Measurements from ENCODE around the gene ERC2. TPM values are rescaled to one million over a fixed set of nuclear protein-coding genes. Genes with fewer than 3 reads are reported as not detected.

ERC2 gene
- total RNA-seq, 1 donor from 2014 or later, result 6.2 TPM

DNA sequence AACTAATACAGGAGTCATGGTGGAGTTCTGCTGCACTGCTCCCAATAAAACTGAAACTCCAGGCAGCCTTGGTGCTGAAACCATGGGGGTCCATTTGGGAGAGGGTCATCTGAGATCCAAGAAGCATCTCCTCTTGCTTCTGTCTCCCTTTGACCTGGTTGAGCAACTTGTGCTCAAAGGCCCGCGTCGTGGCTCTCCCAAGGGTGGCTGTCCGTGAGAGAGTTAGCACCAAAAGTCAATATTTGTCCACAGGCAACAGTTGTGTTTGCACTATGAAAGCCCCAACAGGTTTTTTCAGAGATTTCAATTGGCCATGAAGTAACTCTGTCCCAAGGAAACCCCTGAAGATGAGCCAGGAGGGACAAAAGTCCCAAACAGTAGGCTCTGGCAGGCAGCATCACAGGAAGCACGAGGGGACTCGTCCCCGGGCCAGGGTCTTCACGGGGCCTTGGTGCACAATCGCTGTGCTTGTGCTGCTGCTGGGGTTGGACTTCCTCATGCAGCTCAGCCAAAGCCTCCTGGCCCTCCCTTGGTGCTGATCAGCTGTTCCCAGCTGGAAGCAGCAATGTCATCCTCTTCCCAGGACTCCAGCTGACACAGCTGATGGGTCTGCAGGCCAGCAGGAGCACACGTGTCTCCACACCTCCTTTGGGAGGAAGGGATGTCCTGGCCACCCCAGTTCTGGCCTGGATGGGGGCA lies 941.8 kb downstream of the ERC2 start:
- DNase-seq (ENCODE audit: low read depth), result no peak

DNA sequence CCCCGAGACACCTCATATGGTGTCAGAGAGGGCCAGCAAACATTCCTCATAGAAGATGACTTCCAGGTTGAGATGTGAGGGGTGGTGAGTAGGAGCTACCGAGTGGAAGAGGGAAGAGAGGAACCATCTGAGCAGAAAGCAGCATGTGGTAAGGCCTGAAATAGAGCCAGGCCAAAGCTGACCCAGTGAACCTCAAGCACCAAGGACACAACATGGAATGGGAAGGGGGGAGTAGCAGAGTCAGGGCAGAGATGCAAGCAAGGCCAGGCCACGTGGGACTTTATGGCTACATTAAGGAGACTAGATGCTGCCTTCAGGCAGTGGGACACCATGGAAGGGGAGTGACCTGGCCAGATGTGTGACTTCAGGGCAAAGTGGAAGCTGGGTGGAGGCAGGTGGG lies 942.8 kb downstream of the ERC2 start:
- no peak for DNase-seq (ENCODE audit: low read depth)

DNA sequence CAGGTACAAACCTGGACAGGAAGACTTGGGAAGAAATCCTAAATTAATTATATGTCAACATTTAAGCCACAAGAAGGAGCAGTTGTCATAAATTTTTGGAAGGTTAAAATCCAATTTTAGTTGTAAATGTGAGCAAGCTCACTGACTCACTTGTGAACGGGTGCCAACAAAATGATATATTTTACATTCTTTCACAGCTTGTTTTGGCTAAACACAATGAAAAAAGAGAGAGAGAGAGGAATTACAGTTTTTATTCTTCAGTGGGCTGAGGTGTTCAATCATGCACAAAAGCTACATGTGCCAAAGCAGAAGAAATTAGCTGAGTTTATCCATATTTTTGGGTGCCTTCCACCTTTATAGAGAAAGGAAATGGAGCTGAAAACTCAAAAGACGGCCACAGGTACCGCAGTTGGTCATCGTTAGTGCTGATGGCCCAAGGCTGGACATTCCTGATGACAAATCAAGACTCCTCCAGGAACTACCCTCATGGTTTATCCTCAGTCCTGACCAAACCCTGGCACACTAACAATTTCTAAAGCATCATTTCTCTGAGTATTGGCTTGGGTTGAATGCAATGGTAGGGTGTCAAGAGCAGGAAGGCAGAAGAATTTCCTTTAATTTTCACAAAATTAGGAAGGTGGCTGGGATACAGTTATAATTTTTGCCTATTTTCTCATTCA lies 943.6 kb downstream of the ERC2 start:
- peak; percentile 53 for DNase-seq (ENCODE audit: low read depth)

DNA sequence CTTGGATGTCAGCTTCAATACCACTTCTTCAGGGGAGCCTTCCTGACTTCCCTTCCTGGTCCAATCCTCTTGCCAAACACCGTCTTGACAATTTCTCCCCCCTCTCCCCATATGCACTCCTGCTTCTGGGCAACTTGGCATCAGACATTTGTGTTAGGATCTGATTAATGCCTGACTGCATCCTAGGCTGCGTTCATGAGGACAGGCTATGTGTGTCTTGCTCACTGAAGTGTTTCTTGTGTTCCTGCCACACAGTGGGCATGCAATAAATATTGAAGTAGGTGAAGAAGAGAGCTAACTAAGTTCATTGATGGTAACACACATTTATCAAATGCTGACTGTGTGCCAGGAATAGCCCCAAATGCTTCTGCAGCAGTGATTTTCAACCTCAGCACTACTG lies 944.8 kb downstream of the ERC2 start:
- DNase-seq (ENCODE audit: low read depth), result peak; percentile 48

DNA sequence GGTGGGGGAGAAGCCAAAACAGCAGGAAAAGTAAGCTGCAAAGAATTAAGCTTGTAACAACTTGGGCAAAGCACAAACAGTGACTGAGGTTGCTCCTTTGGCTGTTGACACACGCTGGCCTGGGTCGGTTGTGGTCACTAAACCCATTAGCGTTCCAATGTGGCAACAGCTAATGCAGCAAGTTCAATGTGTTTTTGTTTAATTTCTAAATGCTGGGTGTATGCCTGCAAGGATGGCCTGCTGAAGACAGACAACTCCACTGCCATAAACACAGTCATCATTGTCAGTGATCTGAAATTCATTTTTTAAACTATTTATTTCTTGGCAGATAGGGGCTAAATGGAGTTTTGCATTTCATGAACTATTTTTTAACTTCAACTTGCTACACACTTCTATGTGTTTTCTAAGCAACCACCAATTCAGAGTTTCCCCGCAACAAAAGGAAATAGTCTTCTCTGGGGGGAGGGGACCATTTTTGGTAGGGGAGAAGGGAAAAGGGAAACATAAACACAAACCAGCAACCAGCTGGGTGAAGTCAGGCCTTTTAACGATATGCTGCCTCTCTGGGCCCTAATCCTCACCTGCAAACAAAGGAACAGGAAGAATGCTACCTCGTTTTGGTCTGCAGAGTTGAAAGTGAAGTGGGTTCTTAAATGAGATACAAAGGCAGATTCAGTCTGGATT lies 946.4 kb downstream of the ERC2 start:
- peak; percentile 80 for DNase-seq (ENCODE audit: low read depth)

DNA sequence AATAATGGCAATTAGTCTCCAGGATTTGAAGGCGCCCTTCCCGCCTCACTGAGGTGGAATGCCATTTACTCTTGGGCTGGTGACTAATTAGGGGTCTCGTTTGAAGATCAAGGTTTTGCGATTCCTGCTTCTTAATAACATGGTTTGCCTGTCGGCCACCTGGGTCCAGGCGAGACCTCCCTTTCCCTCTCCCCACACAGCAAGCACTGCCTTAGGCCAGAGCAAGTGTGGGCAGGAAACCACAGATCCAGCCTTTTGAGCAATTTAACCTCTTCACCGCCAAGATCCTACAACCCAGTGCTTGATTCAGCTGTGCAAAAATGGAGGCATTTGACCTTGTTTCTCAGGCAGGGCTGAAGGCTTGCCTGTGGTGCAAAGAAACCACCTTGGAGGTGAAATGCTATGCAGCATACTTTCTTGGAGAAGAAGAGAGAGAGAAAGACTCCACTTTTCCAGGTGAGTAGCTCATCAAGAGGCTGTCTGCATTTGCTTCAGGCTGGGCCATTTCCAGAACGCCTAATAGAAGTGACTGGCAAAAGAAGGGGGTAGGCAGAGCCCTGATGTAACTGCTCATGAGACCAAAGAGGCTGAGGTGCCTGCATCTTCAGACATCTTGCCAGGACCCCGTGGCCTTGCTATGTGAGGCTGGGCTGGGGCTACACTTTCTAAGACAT lies 947.1 kb downstream of the ERC2 start:
- DNase-seq (ENCODE audit: low read depth), result peak; percentile 48

DNA sequence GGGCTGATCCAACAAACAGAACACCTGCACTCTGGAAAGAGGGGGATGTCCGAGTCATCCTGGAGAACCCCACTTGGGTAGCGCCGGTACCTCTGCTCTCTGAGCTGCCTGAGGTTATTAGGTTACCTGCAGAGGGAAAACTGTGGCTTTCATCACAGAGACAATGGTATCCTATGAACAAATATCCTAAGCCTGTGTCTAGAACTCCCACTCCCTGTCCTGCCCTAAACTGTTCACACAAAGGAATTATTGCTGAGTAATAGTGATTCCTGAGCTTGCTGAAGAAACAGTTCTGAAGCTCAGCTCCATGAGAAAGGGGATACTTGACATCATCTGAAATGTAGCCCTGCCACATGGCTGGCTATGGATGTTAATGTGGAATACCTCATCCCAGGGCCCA lies 949.2 kb downstream of the ERC2 start:
- DNase-seq (ENCODE audit: low read depth), result peak; percentile 86

DNA sequence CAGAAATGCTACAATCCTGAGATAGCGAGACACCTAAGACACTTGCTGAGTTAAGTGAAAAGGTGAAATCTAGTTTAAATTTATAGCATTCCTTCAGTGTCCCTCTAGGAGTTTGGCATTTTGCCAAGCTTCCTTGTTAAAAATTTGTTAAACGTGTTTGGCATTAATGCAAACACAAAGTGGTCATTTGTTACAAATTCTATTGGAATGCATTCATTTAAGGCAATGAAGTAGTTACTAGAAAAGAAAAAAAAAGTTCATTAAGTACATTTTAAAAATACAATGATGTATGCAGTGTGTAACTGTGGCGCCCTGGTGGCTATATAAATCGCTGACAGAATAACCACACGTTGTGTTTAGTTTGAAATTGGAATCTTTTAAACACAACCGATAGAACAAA lies 949.8 kb downstream of the ERC2 start:
- peak; percentile 96 for DNase-seq (ENCODE audit: low read depth)

DNA sequence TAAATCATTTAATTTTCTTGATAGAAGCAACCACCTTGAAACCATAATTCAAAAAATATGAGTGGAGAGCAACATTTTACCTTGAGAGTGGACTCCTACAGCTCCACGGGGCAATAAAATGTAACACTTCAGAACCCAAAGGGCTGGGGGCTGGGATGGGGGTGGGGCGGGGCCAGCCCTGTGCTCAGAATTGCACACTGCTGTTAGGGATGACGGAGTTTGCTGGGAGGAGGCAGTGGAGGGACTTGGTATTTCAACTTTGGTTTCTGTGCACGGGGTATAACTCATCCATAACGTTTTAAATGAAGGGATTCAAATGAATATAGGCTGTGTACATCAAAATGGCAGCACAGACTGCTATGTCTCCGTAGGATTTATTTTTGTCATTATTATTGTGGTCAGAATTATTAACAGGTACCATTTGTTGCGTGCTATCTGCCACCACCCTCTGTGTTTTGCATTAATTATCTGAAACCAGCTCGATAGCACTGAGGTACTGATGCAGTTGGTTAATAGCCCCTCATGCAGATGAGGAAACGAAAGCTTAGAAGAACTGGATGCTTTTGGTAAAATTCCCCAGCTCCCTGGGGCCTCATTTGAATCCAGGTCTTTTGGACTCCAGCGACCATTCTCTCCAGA lies 951.8 kb downstream of the ERC2 start:
- no peak for DNase-seq (ENCODE audit: low read depth)

DNA sequence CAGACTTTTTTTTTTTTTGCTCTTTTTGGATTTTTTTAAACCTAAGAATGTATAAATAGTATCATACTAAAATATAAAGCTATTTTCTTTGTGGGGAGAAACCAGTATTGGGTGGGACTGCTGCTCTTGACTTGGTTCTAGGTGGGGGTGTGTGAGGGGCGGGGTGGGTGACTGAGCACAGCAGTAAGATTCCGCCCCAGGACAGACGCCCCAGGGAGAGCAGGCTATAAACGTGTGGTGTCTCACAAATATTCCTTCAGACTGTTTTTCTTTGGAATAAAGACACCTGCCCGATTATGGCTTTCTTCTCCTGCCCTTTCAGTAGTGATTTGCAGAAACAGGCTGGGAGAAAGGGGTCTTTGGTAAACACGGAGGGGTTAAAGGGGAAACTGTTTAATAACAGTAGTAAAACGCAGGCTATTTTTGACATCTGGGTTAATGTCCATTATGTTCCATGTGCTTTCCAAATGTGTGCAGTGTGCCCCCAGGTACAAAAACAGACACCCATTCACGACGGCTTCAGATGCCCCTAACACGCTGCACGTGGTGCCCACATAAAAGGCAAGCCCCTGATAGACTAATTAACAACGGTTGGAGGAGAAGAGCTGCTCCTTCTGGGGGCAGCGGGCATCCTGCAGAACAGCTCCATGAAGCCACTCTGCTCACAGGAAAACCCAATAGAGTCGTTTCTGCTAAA lies 952.6 kb downstream of the ERC2 start:
- no peak for DNase-seq (ENCODE audit: low read depth)

DNA sequence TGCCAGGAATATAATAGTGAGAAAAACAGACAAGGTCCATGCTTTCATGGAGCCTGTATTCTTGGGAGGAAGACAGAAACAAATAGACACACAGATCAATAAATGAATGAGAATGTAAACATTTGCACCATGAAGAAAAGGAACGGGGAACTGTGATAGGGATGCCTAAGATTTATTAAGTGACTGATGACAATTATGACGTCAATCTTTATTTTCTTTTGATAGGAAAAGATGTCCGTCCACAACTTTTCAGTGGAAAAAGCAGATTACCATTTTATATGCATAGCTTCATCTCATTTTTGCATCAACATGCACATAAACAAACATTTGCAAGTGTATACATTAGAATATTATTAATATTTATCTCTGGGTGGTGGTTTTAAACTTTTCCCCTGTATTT lies 953.3 kb downstream of the ERC2 start:
- DNase-seq (ENCODE audit: low read depth), result no peak

DNA sequence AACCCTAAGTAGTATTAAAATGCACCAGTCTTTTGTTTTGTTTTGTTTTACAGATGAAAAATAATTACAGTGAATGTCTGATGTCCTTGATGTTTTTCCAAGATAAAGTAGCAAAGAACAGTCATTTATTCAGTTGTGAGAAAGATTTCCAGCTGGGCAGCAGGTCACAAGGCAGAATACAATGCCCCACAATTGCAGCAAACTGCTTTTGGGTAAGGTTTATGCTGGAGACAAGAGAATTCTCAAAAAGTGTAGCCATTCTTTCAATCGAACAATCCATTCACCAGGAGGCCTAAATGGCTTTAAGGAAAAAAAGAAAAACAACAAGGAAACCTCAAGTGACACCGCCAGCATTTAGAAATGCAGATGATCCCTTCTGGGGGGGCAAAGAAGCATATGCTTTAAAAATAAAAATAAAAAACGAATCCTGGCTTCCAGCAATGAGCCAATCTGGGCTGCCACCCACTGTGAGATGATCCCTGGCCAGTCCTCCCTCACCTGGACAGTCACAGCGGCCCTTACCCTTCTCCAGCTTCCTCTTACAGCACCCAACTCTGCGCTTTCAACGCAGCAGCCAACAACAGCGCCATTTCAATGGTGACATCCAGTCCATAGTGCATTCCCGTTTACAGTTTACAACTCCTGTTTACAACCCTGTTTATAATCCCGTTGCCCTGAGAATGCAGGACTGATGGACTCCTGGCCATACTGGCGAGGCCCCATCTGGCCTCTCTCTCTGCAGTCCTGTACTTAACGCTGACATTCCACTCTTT lies 955.5 kb downstream of the ERC2 start:
- no peak for DNase-seq (ENCODE audit: low read depth)

DNA sequence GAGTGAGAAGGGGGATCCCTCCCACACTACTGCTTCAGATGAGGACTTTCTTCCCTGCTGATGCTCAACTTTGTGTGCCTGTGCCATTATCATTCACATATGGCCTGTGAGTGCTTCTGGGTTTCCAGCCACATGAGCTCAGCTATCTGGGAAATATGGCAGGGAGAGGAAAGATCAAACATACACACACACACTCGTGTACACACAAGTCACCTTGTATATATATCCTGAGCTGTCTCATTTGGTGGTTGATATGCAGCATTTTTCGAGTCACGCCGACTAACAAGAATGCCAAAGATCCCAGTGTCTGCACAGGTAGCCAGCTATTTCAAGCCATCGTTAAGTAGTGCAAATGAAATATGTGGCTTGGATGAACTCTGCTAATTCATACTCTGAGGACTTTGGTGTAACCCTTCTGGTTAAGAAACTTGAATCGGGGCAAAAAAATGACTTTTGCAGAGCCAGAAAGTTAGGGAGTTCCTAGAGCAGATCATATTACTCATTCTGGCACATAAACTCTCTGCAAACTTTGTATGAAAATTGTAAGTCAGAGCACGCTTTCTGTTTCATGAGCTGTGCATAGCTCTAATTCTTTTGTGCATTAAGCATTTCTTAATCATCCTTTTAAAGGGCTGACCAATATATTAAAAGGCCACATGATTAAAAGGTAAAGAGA lies 956.2 kb downstream of the ERC2 start:
- peak; percentile 85 for DNase-seq (ENCODE audit: low read depth)

DNA sequence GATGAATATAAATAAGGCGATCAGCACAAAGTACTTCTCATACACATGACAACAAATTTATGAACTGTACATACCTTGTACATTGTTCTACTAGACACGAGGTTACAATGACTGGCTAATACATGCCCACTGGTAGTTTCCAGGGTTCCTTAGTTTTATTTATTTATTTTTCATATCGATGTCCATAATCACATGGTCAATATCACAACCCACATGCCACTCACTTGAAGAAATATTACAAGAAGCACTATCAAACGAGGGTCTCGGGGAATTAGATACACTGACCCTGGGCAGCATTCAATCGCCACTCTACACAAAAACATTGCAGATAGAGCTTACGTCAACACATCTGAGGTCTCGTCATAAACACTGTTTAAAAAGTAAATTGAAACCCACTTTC lies 959.9 kb downstream of the ERC2 start:
- DNase-seq (ENCODE audit: low read depth), result no peak

DNA sequence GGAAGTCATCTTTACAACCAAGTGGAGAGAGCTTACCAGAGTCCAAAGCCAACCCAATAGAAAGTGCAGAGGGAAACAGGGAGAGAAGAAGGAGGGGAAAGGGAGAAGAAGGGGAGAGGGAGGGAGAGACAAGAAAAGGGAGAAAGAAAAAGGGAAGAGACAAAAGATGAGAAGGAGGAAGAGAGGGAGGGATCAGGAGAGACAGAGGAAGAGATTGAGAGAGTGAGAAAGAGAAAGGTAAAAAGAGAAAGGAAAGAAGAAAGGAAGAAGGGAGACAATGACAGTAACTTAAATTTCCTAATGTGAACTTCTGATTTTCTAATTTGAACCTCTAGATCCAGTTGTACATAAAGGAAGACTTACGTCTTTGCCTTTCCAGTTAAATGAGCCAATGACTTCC lies 960.5 kb downstream of the ERC2 start:
- DNase-seq (ENCODE audit: low read depth), result no peak

DNA sequence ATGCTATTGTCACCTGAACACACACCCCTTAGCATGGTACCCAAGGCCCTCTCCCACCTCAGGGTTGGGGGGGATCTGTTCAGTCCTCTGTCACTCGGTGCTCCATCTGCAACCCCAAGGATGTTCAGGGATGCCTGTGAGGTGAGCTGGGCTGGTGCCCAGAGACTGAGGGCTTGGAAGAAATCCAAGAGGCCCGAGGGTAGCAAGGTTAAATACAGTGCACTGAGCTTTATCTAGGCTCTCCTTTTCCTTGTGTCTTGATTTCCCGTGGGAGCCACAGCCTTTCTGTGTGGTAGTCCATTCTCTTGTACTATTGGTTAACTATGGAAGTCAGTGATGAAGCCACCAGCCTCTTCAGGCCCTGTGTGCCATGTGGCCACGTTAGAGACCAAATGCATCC lies 962.5 kb downstream of the ERC2 start:
- no peak for DNase-seq (ENCODE audit: low read depth)

DNA sequence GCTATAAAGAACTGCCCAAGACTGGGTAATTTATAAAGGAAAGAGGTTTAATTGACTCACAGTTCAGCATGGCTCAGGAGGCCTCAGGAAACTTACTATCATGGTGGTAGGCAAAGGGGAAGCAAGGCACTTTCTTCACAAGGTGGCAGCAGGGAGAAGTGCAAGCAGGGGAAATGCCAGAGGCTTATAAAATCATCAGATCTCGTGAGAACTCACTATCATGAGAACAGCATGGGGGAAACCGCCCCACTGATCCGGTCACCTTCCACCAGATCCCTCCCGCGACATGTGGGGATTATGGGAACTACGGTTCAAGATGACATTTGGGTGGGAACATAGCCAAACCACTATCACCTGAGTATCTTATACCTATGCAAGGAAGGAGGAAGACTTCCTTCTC lies 963.2 kb downstream of the ERC2 start:
- peak; percentile 77 for DNase-seq (ENCODE audit: low read depth)

DNA sequence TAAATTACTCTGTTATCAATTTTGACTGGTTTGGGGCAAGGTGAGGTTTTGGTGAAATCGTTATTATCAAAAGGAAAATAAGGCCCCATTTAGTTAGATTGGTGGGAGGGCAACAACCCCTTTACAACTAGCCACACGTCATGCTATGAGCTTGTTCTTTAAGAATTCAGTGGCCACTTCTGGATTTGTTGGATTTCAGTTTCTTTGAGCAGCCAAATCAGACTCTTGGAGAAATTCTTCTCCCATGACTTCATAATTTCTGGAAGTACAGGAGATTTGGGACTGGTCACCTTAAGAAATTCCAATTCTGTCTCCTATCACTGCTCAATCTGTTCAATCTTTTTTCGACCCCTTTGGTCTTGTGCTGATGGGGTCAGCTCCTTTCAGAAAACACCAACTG lies 966.4 kb downstream of the ERC2 start:
- DNase-seq (ENCODE audit: low read depth), result no peak

DNA sequence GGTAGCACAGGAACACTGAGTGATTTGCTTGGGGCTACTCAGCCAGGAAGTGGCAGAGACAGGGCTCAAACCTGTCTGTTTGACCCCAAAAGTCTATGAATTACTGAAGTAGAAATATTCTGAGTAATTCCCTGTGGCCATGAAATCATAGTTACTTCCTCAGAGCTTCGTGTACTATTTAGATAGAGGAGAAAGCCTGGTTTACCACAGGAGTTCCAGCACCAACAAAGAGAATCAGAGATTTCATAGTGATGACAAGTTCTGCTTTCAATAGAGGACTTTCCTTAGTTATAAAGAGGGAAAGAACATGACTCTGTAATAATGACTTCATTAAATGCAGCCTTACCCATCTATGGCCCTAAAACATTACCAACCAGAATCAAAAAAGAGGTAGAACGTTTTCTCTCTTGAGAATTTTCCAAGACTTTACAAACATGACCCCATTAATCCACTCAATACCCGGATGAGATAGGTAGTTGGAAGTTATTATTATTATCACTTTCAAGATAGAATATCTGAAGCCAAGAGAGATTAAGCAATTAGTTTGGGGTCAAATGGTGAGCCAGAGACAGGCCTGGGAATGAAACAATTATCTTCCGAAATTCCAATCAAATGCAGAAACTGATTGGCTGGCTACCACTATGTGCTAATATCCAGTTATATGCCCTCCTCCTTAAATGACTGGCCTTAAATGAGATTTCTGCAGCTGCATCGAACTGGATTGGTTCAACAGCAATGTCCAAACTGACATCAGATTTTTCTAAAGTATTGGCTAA lies 967.5 kb downstream of the ERC2 start:
- DNase-seq (ENCODE audit: low read depth), result peak; percentile 74
